ENCODE data around the gene CREB3.

DNA sequence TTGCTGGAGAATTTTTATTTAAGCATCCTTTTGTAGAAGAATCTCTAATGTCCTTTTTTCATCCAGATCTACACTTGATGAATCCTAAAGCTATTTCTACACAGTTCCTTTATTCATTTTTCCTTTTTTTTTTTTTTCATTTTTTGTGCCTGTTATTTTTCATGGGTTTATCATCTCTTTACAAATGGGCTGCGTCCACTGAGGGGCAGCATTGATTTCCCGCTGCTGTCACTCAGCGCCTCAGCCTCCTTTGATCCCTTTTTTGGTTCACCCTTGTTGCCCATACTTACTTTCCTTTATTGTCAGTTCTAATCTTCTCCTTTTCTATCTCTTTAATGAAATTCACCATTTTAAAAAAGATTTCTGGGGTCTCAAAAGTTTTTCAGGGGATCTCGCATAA is 27.3 kb downstream of the CREB3 start:
- TF ChIP-seq POLR2A (IDR thresholded peaks at IDR 0.05), result no peak
- TF ChIP-seq, protein P1, sequence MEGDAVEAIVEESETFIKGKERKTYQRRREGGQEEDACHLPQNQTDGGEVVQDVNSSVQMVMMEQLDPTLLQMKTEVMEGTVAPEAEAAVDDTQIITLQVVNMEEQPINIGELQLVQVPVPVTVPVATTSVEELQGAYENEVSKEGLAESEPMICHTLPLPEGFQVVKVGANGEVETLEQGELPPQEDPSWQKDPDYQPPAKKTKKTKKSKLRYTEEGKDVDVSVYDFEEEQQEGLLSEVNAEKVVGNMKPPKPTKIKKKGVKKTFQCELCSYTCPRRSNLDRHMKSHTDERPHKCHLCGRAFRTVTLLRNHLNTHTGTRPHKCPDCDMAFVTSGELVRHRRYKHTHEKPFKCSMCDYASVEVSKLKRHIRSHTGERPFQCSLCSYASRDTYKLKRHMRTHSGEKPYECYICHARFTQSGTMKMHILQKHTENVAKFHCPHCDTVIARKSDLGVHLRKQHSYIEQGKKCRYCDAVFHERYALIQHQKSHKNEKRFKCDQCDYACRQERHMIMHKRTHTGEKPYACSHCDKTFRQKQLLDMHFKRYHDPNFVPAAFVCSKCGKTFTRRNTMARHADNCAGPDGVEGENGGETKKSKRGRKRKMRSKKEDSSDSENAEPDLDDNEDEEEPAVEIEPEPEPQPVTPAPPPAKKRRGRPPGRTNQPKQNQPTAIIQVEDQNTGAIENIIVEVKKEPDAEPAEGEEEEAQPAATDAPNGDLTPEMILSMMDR (IDR thresholded peaks at IDR 0.05), result no peak

Measured in upper lobe of left lung (tissue), 4 donors.